HG03575 (cell line): ENCODE results near the gene CORO2B.
"Not testable (repeated sequence)": the region's sequence is repeated elsewhere in the genome, so short reads cannot be mapped to it uniquely, and the experiment has no call there.

Experiments used
- ATAC-seq: cut with Tn5 transposase; IDR thresholded peaks from one replicate; pipeline ENCODE4 v1.9.1; 2021; ENCODE audit not compliant: unreplicated experiment, insufficient number of reproducible peaks, low FRiP score; ENCODE audit errors: extremely low read depth

The CORO2B gene

DNA sequence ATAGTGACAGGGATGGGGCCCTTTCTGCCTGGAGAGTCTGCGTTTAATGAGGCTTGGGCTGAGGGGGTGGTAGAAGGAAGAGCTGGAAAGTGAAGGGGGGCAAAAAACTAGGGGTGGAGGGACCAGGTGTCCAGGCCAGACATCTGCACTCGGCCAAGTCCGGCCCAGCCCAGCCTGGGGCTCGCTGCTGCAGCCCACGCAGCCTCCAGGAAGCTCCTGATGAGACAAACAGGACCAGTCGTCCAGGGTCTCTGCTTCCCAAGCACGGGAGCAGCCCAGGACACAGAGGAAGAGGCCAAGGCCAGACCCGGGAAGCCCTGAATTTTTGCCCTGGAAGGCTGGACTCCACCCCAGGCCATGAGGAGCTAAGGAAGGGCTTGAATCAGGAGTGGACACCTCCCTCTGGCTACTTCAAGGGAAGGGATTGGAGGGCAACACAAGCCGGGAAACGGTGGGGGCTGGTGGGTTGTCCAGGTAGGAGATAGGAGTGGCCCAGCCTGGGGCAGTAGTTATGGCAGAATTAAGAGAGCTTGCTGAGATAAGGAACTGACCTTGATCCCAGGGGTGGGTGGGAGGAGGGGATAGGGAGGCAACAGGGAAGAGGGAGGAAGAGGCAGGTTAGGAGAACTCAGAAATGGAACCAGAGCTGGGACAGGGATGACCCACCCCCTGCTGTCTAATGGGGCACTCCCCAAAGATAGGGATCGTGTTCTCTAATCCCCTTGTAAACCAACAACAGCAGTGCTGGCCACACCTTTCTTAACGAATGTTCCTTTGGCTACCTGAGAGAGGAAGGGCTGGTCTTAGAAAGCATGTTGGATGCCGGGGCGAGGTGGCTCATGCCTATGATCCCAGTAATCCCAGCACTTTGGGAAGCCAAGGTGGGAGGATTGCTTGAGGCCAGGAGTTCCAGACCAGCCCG lies 152.4 kb downstream of the CORO2B start:
- no peak for ATAC-seq

DNA sequence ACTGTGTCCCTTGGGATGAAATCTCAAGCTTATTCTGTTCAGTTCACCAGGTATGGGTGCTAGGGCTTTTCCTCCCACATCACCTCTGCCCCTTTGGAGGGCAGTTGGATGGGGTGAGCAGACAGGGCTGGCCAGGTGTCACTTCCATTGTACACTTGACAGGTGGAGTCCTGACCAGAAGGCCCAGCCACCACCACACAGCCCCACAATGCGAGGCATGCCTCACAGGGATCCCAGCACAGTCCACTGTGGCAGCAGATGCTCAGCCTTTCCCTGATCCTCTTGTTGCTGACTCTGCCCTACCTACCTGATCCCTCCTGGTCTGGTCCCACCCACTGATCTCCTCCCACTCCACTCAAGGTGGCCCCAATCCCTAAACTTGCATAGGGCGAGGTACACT lies 153.7 kb downstream of the CORO2B start:
- no peak for ATAC-seq

DNA sequence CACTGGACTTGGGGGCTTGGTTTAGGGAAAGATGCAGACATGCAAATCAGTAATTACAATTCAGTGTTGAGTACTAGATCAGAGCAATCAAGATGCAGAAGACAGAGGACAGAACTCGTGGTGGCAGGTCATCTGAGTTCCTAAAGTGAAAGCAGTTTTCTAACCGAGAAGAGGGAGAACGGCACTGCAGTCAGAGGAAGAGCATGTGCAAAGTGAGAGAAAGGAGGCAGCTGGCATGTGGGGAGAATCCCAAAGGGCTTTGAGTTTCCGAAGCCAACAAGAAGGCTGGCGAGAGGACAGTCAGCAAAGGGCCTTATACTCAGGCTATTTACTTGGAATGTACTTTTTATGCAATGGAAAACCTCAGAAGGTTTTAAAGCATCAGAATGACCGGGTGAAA lies 154.9 kb downstream of the CORO2B start:
- ATAC-seq = no peak

DNA sequence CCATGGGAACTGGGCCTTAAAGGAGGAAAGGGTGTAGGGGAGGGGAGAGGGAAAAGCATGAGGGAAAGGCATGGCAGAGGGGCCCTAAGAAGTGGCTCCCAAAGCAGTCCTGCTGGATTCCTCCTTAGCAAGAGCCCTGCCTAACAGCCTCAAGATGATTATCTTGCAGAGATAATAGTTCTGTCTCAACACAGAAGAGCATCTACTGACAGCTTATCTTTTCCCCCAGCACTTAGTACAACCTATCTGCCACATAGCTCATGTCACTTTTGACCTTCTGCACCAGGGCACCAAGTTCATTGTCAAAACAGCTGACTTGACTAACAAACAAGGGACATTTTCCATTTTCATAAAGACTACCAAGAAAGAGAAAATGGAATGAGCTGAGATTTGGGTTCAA lies 155.6 kb downstream of the CORO2B start:
- ATAC-seq = no peak

DNA sequence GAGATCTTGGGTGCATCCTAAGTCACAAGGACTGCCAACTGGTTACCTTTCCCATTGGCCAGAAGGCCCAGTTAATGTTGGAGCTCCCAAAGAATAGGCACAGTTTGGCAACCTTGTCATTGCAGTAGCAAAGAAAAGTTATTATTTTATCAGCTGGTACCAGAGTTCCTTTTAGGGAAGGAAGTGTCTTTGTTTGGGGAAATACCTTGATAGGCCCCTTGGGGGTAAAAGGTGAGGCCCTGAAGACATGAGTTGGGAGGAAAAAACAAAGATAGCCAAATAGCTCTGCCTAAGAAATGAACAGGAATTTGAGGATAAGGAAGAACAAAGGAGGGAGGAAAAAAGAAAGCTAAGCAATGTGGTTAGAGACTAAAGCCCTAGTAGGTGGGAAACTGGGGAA lies 156.1 kb downstream of the CORO2B start:
- ATAC-seq = no peak

DNA sequence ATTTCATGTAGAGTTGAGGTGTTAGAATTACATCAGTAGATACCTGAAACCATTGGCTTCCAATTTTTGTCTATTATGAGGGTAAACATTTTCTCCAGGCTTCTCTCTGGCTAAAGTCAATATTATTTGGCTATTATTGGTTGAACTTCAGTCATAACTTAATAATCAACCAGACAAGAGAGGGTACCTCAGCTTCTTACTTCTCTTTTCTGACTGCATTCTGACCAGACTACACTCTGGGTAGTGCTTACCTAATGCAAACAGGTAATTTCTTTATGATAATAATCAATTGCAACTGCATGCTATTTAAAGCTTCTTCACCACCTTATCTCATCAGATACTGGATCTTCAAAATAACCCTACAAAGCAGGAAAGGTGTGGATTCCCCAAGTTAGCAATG lies 156.8 kb downstream of the CORO2B start:
- no peak for ATAC-seq

DNA sequence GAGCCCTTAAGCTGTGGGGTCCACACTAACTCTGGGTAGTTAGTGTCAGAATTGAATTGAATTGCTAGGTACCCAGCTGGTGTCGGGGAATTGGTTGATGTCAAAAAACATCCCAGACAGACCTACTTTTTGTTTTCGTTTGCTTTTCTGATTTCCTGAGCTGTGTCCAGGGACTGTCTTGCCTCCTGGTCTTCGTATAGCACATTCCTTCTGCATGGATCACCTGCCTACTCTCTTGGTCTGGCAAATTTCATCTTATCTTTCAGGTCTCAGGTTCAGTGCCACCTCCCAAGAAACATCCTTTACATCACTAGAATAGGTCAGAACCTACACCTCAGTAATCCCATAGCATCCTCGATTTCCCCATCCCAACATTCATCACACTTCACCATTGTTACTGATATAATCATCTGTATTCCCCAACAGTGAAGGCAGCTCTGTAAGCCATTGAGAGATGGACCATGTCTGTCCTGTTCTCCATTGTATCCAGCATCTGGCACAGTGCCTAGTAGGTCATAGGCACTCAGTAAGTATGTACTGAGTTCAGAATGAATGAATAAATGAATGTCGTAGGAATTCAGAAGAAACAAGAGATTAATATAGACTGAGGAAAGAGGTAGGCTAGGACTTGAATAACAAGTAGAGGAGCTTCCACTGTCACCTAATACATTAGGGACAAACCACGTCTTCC lies 160.7 kb downstream of the CORO2B start:
- no peak for ATAC-seq

DNA sequence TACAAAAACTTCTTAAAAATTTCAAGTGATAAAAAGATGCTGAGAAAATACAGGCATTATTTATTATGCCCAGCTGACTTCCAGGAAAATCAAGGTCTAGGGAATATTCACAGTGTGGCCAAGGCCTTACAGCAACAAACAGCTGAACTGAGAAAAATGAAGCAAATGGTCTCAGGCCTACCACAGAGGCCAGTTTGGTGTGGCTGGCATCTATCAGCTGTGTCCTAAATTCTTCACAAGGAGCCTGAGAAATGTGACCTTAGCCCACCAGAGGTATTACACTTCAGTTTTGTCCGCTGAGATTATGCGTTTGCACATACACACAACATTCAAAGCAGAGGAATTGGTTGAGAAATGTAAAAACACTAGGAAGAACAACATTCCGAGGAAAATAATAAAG lies 164.5 kb downstream of the CORO2B start:
- ATAC-seq = no peak

DNA sequence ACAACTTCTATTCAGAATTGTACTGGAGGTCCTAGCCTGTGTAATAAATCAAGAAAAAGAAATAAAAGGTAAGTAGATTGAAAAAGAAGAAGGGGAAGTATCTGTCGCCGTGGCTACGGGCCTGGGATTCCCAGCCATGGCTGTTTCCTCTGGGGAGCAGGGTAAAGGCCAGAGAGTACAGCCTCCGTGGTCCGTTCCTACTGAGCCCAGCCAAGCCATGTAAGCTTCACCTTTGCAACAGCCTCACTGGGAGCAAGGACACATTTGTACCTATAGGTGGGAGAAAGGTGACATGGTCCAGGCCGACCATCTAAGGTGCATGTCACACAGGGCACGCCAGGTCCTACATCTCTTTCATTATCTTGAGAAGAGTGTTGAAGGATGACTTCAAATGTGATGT lies 170.6 kb downstream of the CORO2B start:
- ATAC-seq = no peak

DNA sequence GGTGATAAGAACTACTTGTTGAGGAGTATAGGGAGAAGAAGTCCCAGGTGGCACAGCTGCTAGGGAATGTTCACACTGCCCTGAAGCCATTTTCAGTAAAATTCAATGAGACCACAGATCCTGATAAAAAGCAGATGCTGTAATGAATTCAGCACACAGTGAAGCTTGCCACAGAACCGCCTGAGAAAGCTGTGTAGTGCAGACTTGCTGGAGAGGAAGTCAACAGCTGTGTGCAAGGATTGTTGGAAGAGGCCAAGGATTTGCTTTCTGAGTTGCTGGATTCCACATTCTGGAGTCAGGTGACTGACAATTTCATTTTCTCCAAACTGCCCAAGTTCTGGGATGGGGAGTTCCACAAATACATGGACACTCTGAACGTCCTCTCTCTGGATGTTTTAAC lies 171.0 kb downstream of the CORO2B start:
- ATAC-seq = no peak

DNA sequence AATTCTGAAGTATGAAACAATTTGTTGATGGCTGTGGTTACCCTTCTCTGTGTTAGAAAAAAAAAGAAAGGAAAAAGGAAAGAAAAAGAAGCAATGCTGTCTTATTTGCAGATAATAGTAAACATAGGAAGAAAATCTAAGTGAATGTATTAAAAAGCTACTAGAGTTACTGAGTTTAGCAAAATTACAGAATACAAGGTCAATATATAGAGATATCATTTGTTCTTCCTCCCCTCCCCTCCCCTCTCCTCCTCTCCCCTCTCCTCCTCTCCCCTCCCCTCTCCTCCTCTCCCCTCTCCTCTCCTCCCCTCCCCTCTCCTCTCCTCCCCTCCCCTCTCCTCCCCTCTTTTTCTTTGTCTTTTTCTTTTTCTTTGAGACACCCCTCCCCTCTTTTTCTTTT lies 172.8 kb downstream of the CORO2B start:
- no peak for ATAC-seq

DNA sequence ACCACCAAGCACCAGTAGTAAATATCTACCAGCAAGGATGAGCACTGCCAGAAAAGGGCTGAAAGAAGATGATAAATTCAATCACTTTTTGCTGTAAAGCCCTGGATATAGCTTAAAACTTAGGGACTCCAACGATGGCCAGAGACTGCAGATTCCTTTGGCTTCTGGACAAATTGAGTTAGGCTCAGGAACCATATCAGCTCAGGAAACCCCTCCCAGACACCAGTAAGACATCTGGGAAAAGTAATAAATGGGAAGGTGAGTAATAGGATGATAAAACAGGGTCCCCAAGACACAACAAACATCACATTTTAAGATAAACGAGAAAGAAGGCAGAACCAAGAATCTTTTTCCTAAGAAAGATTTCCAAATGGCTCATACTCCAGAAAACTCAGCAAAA lies 176.9 kb downstream of the CORO2B start:
- no peak for ATAC-seq

DNA sequence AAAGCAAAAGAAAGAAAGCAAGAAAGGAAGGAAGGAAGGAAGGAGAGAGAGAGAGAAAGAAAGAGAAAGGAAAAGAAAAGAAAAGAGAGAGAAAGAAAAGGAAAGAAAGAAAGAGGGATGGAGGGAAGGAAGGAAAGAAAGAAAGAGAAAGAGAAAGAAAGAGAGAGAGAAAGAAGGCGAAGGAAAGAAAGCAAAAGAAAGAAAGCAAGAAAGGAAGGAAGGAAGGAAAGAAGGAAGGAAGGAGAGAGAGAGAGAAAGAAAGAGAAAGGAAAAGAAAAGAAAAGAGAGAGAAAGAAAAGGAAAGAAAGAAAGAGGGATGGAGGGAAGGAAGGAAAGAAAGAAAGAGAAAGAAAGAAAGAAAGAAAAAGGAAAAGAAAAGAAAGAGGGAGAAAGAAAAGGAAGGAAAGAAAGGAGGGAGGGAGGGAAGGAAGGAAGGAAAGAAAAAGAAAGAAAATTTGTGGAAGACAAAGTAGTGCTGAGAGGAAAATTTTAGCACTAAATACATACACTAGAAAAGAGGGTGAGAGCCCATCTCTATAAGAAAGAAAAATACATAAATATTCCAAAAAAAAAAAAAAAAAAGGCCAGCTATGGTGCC lies 181.3 kb downstream of the CORO2B start:
- not testable (repeated sequence) for ATAC-seq

DNA sequence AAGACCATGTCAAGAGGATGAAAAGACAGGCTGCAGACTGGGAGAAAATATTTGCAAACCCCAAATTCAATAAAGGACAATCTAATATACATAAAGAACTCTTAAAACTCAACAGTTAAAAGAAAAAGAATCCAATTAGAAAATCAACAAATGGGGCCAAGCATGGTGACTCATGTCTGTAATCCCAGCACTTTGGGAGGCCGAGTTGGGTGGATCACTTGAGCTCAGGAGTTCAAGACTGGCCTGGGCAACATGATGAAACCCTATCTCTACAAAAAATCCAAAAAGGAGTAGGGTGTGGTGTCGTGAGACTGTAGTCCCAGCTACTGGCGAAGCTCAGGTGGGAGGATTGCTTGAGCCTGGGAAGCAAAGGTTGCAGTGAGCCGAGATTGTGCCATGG lies 184.3 kb downstream of the CORO2B start:
- ATAC-seq = no peak

DNA sequence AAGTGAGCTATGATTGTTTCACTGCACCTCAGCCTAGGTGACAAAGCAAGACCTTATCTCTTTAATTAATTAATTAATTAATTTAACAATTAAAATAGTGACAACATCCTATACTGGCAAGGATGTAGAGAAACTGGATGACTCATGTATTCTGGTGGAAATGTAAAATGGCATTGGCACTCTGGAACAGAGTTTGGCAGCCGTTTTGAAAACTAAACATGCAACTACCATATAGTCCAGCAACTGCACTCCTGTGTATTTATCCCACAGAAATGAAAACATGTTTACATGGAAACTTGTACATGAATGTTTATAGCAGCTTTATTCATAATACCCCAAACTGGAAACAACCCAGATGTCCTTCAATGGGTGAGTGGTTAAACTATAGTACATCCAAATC lies 185.3 kb downstream of the CORO2B start:
- ATAC-seq = no peak

DNA sequence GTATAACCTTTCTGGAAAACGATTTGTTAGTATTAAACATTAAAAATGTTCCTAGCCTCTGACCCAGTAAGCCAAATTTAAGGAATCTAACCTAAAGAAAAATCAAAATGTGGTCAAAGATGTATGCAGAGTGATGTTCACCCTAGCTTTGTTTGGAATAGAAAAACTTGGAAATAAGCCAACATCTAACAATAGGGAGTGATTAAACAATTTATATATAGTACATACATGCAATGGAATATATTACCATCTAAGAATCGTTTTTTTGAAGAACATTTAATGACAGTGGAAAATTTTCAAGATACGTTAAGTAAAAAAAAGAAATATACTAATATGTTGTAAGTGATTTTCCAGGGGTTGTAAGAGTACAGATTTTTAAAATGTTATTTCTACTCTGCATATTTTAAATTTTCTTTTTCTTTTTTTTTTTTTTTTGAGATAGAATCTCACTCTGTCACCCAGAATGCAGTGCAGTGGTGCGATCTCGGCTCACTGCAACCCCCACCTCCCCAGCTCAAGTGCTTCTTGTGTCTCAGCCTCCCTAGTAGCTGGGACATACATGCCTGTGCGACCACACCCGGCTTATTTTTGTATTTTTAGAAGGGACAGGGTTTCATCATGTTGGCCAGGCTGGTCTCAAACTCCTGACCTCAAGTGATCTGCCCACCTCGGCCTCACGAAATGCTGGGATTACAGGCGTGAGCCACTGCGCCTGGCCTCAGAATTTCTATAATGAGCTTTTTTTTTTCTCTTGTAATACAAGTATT lies 187.0 kb downstream of the CORO2B start:
- no peak for ATAC-seq

DNA sequence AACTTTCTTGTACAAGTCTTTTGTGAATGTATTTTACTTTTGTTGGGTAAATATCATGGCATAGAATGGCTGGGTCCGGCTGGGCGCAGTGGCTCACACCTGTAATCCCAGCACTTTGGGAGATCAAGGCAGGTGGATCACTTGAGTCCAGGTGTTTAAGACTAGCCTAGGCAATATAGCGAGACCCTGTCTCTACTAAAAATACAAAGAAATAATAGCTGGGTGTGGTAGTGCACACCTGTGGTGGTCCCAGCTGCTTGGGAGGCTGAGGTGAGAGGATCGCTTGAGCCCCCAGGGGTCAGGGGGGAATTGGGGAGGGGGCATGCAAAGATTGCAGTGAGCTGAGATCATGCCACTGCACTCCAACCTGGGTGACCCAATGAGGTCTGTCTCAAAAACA lies 189.0 kb downstream of the CORO2B start:
- ATAC-seq = no peak

DNA sequence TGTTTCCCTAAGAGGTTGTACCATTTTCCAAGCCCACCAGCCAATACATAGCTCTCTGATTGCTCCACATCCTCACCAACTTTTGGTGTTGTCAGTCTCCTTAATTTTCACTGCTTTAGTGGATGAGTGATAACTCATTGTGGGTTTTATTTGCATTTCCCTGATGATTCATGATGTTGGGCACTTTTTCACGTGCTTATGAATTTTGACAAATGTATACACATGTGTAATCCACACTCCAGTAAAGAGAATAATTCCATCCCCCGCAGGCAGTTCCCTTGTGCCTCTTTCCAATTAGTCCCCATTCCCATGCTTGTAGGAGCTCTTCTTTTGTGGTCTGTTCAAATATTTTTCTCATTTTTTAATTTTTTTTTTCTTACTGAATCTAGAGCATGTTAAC lies 189.5 kb downstream of the CORO2B start:
- no peak for ATAC-seq

DNA sequence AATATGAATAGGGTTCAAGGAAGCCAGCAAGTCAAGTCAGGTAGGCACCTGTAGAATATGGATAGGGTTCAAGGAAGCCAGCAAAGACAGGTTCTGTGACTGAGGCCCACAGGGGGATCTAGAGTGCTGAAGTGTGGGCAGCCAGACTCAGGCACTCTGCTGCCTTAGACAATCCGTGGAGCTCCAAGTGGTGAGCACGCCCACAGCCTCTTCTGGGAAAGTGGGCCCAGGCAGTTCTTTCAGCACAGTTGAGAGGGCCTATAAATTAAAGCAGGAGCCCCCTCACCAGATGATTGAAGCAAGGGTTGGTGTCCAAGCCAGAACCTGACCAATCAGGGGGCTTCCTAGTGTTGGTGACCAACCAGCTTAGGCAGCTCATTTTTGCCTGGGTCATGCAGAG lies 190.9 kb downstream of the CORO2B start:
- ATAC-seq = no peak
